ENCODE data around the gene IL1F10. TPM values are rescaled to one million over a fixed set of nuclear protein-coding genes. Genes with fewer than 3 reads are reported as not detected.
"Not testable (repeated sequence)": the region's sequence is repeated elsewhere in the genome, so short reads cannot be mapped to it uniquely, and the experiment has no call there.

IL1F10 gene
- total and polyA plus RNA-seq, 2 donors, result 1.1 TPM; not detected in 1

- 97% methylated on average over 14 of the region's 14 CpGs for WGBS
- not testable (repeated sequence) for H3K27ac ChIP-seq (ENCODE audit: low read depth in 1 of 2, low read length in 1 of 2); DNase-seq (ENCODE audit: low read depth in 6 of 9, low spot score in 9 of 9); H3K9me3 ChIP-seq (ENCODE audit: control insufficient read depth in 2 of 2, insufficient read depth in 1 of 2, low read length in 1 of 2); H3K27me3 ChIP-seq (ENCODE audit: control insufficient read depth in 2 of 2, insufficient read depth in 1 of 2, low read length in 1 of 2); H3K4me3 ChIP-seq (ENCODE audit: low read length in 2 of 2); H3K4me1 ChIP-seq (ENCODE audit: control insufficient read depth in 2 of 2, insufficient read depth in 2 of 2, low read length in 2 of 2); H3K36me3 ChIP-seq (ENCODE audit: control insufficient read depth in 2 of 2, insufficient read depth in 2 of 2, low read length in 1 of 2)
Measured at GRCh38 chr2:113096306-113096705, 28.5 kb downstream of the IL1F10 start.

- H3K36me3 ChIP-seq (ENCODE audit: control insufficient read depth in 2 of 2, insufficient read depth in 2 of 2, low read length in 1 of 2); H3K4me1 ChIP-seq (ENCODE audit: control insufficient read depth in 2 of 2, insufficient read depth in 2 of 2, low read length in 2 of 2); DNase-seq (ENCODE audit: low read depth in 6 of 9, low spot score in 9 of 9); H3K4me3 ChIP-seq (ENCODE audit: low read length in 2 of 2); H3K9me3 ChIP-seq (ENCODE audit: control insufficient read depth in 2 of 2, insufficient read depth in 1 of 2, low read length in 1 of 2); H3K27me3 ChIP-seq (ENCODE audit: control insufficient read depth in 2 of 2, insufficient read depth in 1 of 2, low read length in 1 of 2); H3K27ac ChIP-seq (ENCODE audit: low read depth in 1 of 2, low read length in 1 of 2): not testable (repeated sequence)
- 97% methylated on average over 2 of the region's 2 CpGs for WGBS
Measured at GRCh38 chr2:113096842-113097618, 29.3 kb downstream of the IL1F10 start.

GRCh38 chr2:113098041-113098440 lies 30.3 kb downstream of the IL1F10 start:
- Histone ChIP-seq H3K9me3 (ENCODE audit: control insufficient read depth in 2 of 2, insufficient read depth in 1 of 2, low read length in 1 of 2) (peaks cover 0 to 4% of the 10 kb centered on the region in 2 donors), H3K36me3 (ENCODE audit: control insufficient read depth in 2 of 2, insufficient read depth in 2 of 2, low read length in 1 of 2) (no peaks in the 10 kb centered on the region), H3K27ac (ENCODE audit: low read depth in 1 of 2, low read length in 1 of 2) (no peak overlapping the region), H3K27me3 (ENCODE audit: control insufficient read depth in 2 of 2, insufficient read depth in 1 of 2, low read length in 1 of 2) (no peaks in the 10 kb centered on the region), H3K4me3 (ENCODE audit: low read length in 2 of 2) (no peak overlapping the region), H3K4me1 (ENCODE audit: control insufficient read depth in 2 of 2, insufficient read depth in 2 of 2, low read length in 2 of 2) (no peaks in the 10 kb centered on the region)
- DNase-seq (ENCODE audit: low read depth in 6 of 9, low spot score in 9 of 9), result no peak
- WGBS, result 84% methylated on average over 4 of the region's 4 CpGs

GRCh38 chr2:113098532-113098931 lies 30.8 kb downstream of the IL1F10 start:
- H3K36me3 ChIP-seq (ENCODE audit: control insufficient read depth in 2 of 2, insufficient read depth in 2 of 2, low read length in 1 of 2), result no peaks in the 10 kb centered on the region
- no peaks in the 10 kb centered on the region for H3K27me3 ChIP-seq (ENCODE audit: control insufficient read depth in 2 of 2, insufficient read depth in 1 of 2, low read length in 1 of 2)
- H3K27ac ChIP-seq (ENCODE audit: low read depth in 1 of 2, low read length in 1 of 2), result no peak overlapping the region
- WGBS, result over 99% methylated on average over 6 of the region's 6 CpGs
- no peak overlapping the region for H3K4me3 ChIP-seq (ENCODE audit: low read length in 2 of 2)
- no peak for DNase-seq (ENCODE audit: low read depth in 6 of 9, low spot score in 9 of 9)
- no peaks in the 10 kb centered on the region for H3K4me1 ChIP-seq (ENCODE audit: control insufficient read depth in 2 of 2, insufficient read depth in 2 of 2, low read length in 2 of 2)
- H3K9me3 ChIP-seq (ENCODE audit: control insufficient read depth in 2 of 2, insufficient read depth in 1 of 2, low read length in 1 of 2), result peaks cover 0 to 4% of the 10 kb centered on the region in 2 donors

GRCh38 chr2:113102133-113102532 lies 34.4 kb downstream of the IL1F10 start:
- Histone ChIP-seq H3K27ac (ENCODE audit: low read depth in 1 of 2, low read length in 1 of 2) (no peak overlapping the region), H3K36me3 (ENCODE audit: control insufficient read depth in 2 of 2, insufficient read depth in 2 of 2, low read length in 1 of 2) (no peaks in the 10 kb centered on the region), H3K4me1 (ENCODE audit: control insufficient read depth in 2 of 2, insufficient read depth in 2 of 2, low read length in 2 of 2) (no peaks in the 10 kb centered on the region), H3K27me3 (ENCODE audit: control insufficient read depth in 2 of 2, insufficient read depth in 1 of 2, low read length in 1 of 2) (no peaks in the 10 kb centered on the region), H3K9me3 (ENCODE audit: control insufficient read depth in 2 of 2, insufficient read depth in 1 of 2, low read length in 1 of 2) (peaks cover 0 to 4% of the 10 kb centered on the region in 2 donors), H3K4me3 (ENCODE audit: low read length in 2 of 2) (no peak overlapping the region)
- 97% methylated on average over 2 of the region's 2 CpGs for WGBS
- DNase-seq (ENCODE audit: low read depth in 6 of 9, low spot score in 9 of 9), result no peak

GRCh38 chr2:113103277-113103676 lies 35.5 kb downstream of the IL1F10 start:
- no peak overlapping the region for H3K27ac ChIP-seq (ENCODE audit: low read depth in 1 of 2, low read length in 1 of 2)
- H3K36me3 ChIP-seq (ENCODE audit: control insufficient read depth in 2 of 2, insufficient read depth in 2 of 2, low read length in 1 of 2), result no peaks in the 10 kb centered on the region
- H3K4me1 ChIP-seq (ENCODE audit: control insufficient read depth in 2 of 2, insufficient read depth in 2 of 2, low read length in 2 of 2), result no peaks in the 10 kb centered on the region
- no peak for DNase-seq (ENCODE audit: low read depth in 6 of 9, low spot score in 9 of 9)
- 97% methylated on average over 4 of the region's 4 CpGs for WGBS
- H3K27me3 ChIP-seq (ENCODE audit: control insufficient read depth in 2 of 2, insufficient read depth in 1 of 2, low read length in 1 of 2), result no peaks in the 10 kb centered on the region
- peaks cover 0 to 4% of the 10 kb centered on the region in 2 donors for H3K9me3 ChIP-seq (ENCODE audit: control insufficient read depth in 2 of 2, insufficient read depth in 1 of 2, low read length in 1 of 2)
- H3K4me3 ChIP-seq (ENCODE audit: low read length in 2 of 2), result no peak overlapping the region

GRCh38 chr2:113104054-113104611 lies 36.4 kb downstream of the IL1F10 start:
- DNase-seq (ENCODE audit: low read depth in 6 of 9, low spot score in 9 of 9), result no peak
- 97% methylated on average over 3 of the region's 3 CpGs for WGBS
- Histone ChIP-seq H3K27ac (ENCODE audit: low read depth in 1 of 2, low read length in 1 of 2) (no peak overlapping the region), H3K4me3 (ENCODE audit: low read length in 2 of 2) (no peak overlapping the region), H3K4me1 (ENCODE audit: control insufficient read depth in 2 of 2, insufficient read depth in 2 of 2, low read length in 2 of 2) (no peaks in the 10 kb centered on the region), H3K27me3 (ENCODE audit: control insufficient read depth in 2 of 2, insufficient read depth in 1 of 2, low read length in 1 of 2) (no peaks in the 10 kb centered on the region), H3K36me3 (ENCODE audit: control insufficient read depth in 2 of 2, insufficient read depth in 2 of 2, low read length in 1 of 2) (no peaks in the 10 kb centered on the region), H3K9me3 (ENCODE audit: control insufficient read depth in 2 of 2, insufficient read depth in 1 of 2, low read length in 1 of 2) (peaks cover 0 to 3% of the 10 kb centered on the region in 2 donors)

GRCh38 chr2:113105047-113105785 lies 37.4 kb downstream of the IL1F10 start:
- Histone ChIP-seq H3K27me3 (ENCODE audit: control insufficient read depth in 2 of 2, insufficient read depth in 1 of 2, low read length in 1 of 2) (no peaks in the 10 kb centered on the region), H3K4me1 (ENCODE audit: control insufficient read depth in 2 of 2, insufficient read depth in 2 of 2, low read length in 2 of 2) (no peaks in the 10 kb centered on the region), H3K4me3 (ENCODE audit: low read length in 2 of 2) (no peak overlapping the region), H3K9me3 (ENCODE audit: control insufficient read depth in 2 of 2, insufficient read depth in 1 of 2, low read length in 1 of 2) (no peaks in the 10 kb centered on the region), H3K36me3 (ENCODE audit: control insufficient read depth in 2 of 2, insufficient read depth in 2 of 2, low read length in 1 of 2) (no peaks in the 10 kb centered on the region), H3K27ac (ENCODE audit: low read depth in 1 of 2, low read length in 1 of 2) (no peak overlapping the region)
- DNase-seq (ENCODE audit: low read depth in 6 of 9, low spot score in 9 of 9), result no peak
- whole genome bisulfite sequencing, result 87% methylated on average over 6 of the region's 6 CpGs

- no peaks in the 10 kb centered on the region for H3K9me3 ChIP-seq (ENCODE audit: control insufficient read depth in 2 of 2, insufficient read depth in 1 of 2, low read length in 1 of 2)
- no peaks in the 10 kb centered on the region for H3K36me3 ChIP-seq (ENCODE audit: control insufficient read depth in 2 of 2, insufficient read depth in 2 of 2, low read length in 1 of 2)
- no peak overlapping the region for H3K4me3 ChIP-seq (ENCODE audit: low read length in 2 of 2)
- DNase-seq (ENCODE audit: low read depth in 6 of 9, low spot score in 9 of 9), result no peak
- 87% methylated on average over 3 of the region's 3 CpGs for WGBS
- H3K27ac ChIP-seq (ENCODE audit: low read depth in 1 of 2, low read length in 1 of 2), result no peak overlapping the region
- H3K4me1 ChIP-seq (ENCODE audit: control insufficient read depth in 2 of 2, insufficient read depth in 2 of 2, low read length in 2 of 2), result peaks cover 5 to 9% of the 10 kb centered on the region in 2 donors
- no peaks in the 10 kb centered on the region for H3K27me3 ChIP-seq (ENCODE audit: control insufficient read depth in 2 of 2, insufficient read depth in 1 of 2, low read length in 1 of 2)
Measured at GRCh38 chr2:113111121-113111520, 43.4 kb downstream of the IL1F10 start.

Measured in thymus (tissue), 11 donors.